Measurements from ENCODE around the gene IL37. TPM values are rescaled to one million over a fixed set of nuclear protein-coding genes. Genes with fewer than 3 reads are reported as not detected.

The IL37 gene, protein sequence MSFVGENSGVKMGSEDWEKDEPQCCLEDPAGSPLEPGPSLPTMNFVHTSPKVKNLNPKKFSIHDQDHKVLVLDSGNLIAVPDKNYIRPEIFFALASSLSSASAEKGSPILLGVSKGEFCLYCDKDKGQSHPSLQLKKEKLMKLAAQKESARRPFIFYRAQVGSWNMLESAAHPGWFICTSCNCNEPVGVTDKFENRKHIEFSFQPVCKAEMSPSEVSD
- total RNA-seq = 0.29 TPM in 1 of 2 replicates, not detected in the other

DNA sequence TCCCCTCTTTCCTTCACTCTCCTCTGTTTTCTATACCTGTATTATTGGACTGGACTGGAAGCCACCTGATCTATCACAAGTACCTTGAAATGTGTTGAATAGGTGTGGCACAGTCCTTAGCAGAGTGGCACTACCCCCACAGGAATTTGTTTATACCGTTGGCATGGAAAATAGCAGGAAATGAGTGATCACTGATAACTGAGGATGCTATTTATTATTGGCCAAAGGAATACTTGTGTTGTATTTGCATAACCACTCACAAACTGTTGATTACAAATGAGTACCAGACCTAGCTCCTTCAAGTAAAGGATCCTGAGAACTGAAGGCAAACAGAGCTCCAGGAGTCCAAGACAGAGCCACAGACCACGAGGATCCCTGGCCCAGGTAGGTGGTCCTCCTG is at the start of gene IL37:
Gene IL37, plus strand, starts transcription at position 301 of the 400 bp plus-strand sequence. CDS start 1,848 bp downstream, outside the sequence.

Other genes starting within 250 kb of the IL37 start
- gene NT5DC4, start 190.1 kb upstream of the IL37 start, total RNA-seq = not detected in 2 replicates
- 0.88 and 59.1 TPM in 2 replicates for gene CKAP2L, start 146.6 kb upstream of the IL37 start, total RNA-seq
- 28.6 and 48.6 TPM in 2 replicates for gene IL1A, start 126.7 kb upstream of the IL37 start, total RNA-seq
- gene IL1B, start 74.4 kb upstream of the IL37 start, total RNA-seq = 183 and 305 TPM in 2 replicates
- not detected in 2 replicates for gene IL36G, start 66.8 kb downstream of the IL37 start, total RNA-seq
- not detected in 2 replicates for gene IL36A, start 94.3 kb downstream of the IL37 start, total RNA-seq
- 0.14 TPM in 1 of 2 replicates, not detected in the other for gene IL36B, start 141.7 kb downstream of the IL37 start, total RNA-seq
- gene IL36RN, start 148.0 kb downstream of the IL37 start, total RNA-seq = under 0.01 TPM in 1 of 2 replicates, not detected in the other
- not detected in 2 replicates for gene IL1F10, start 156.8 kb downstream of the IL37 start, total RNA-seq
- 0.14 TPM in 1 of 2 replicates, not detected in the other for gene IL1RN, start 216.4 kb downstream of the IL37 start, total RNA-seq